T-helper 2 cell (primary cell): ENCODE measurements around the gene SAMD4A.

Source experiments
- DNase-seq, 5 experiments: peaks; one replicate each; pipeline versions ENCODE4 v3.0.0 to v3.0.0-alpha.2; 2012 to 2022

Gene SAMD4A

DNA sequence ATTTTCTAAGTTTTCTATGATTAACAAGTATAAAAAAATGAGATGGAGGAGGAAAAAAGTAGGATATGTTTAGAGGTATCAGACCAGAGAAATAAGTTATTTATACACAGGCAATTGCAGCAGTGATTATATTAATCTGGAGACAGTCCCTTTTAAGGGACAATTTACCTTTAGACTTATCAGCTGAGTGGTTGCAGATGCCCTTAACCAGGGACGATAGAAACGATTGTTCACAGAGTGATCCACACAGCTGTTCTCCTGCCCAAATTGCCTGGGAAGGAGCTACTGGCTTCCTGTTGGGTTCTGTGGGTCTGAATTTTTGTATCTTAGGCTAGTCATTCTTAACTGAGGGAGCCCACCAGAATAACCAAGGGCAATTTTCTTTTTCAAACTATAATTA is 269.3 kb downstream of the SAMD4A start:
- DNase-seq = no peak

DNA sequence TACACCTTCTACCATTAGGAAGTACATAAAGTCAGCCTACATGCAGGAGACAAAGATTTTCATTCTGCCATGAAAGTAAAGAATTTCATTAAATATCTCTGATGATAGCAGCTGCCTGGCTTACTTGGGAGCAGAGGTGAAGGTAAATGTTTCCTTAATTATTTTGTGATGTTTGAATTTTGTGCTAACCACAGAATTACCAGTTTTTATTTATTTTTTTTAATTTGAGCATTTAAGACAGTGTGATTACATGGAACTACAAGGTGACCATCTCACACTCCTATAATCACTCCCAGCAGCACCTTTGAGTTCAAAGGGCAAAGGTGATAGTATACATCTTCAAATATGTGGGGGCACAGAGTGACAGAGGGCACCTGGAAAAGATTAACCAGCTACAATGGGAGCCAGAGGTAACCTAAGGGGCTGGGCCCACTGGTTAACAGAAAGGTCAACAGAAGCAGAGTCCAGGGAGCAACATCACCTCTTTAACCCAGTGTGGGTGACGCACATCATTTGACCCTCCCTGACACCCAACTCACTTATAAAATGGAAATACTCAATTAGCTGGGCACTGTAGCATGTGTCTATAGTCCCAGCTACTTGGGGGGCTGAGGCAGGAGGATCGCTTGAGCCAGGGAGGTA is 270.7 kb downstream of the SAMD4A start:
- DNase-seq = no peak

GRCh38 chr14:54838931-54839512 is 272.1 kb downstream of the SAMD4A start:
- DNase-seq = no peak

DNA sequence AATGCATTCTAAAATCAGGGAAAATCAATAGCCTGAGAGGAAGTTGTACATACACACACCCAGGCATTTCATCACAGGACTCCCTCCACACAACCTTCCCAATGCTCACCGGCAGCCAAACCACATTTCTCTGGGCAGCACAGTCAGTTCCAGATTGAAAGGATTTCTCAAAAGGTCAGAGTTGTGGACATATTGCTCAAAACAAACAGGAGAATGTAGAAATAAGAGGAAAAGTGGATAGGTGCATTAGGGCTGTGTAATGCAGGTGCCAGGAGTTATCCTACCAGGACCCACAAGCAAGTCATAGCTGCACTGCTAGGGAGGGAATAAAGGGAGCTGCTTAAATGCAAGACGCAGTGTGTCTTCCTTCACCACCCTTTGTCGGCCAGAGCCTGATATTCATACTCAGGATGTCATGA is 272.8 kb downstream of the SAMD4A start:
- no peak for DNase-seq

GRCh38 chr14:54840336-54840735 is 273.4 kb downstream of the SAMD4A start:
- no peak for DNase-seq

- no peak for DNase-seq
Observed at GRCh38 chr14:54840798-54841197, 273.9 kb downstream of the SAMD4A start.
